Vagina (tissue), 2 donors: ENCODE measurements around the gene DCHS2. TPM values are rescaled to one million over a fixed set of nuclear protein-coding genes. Genes with fewer than 3 reads are reported as not detected.

ENCODE experiments used
- DNase-seq, 2 donors: peaks; one replicate each; pipeline ENCODE4 v3.0.0-alpha.2; 2017; ENCODE audit errors: extremely low spot score in 2 of 2
- H3K27ac ChIP-seq: fragments of 200-600 bp; sonication (generic); one replicate; pipeline ENCODE4 v1.5.1; 2019
- H3K27me3 ChIP-seq: fragments of 200-600 bp; sonication (generic); one replicate; pipeline ENCODE4 v1.5.1; 2019
- H3K36me3 ChIP-seq, 2 donors: fragments of 200-600 bp; sonication (generic); one replicate each; pipeline ENCODE4 v1.5.1; 2017 to 2019
- H3K4me1 ChIP-seq: fragments of 200-600 bp; sonication (generic); one replicate; pipeline ENCODE4 v1.5.1; 2019
- H3K4me3 ChIP-seq, 2 donors: fragments of 200-600 bp; sonication (generic); 1 replicate in 1 of 2; 2 replicates in 1 of 2; pipeline ENCODE4 v1.5.1; 2016 to 2019
- H3K9me3 ChIP-seq: fragments of 200-600 bp; sonication (generic); one replicate; pipeline ENCODE4 v1.5.1; 2019
- CTCF ChIP-seq, 3 experiments: fragments of 450-650 bp in 2 of 3; fragments of 200-600 bp in 1 of 3; sonication (generic) in 1 of 3; IDR thresholded peaks; one replicate each; pipeline ENCODE4 v1.5.1; 2017 to 2019; ENCODE audit warnings: antibody characterized with exemption in 3 of 3, mild to moderate bottlenecking in 2 of 3, moderate library complexity in 2 of 3
- POLR2A ChIP-seq, 2 donors: fragments of 450-650 bp; IDR thresholded peaks; one replicate each; pipeline ENCODE4 v1.6.1; 2017; ENCODE audit warnings: antibody characterized with exemption in 2 of 2, mild to moderate bottlenecking in 2 of 2, moderate library complexity in 2 of 2
- POLR2AphosphoS5 ChIP-seq, 2 donors: sonication (generic); formaldehyde crosslinking; IDR thresholded peaks; one replicate each; pipeline ENCODE4 v1.9.0; 2017; ENCODE audit warnings: antibody characterized with exemption in 2 of 2, mild to moderate bottlenecking in 2 of 2, low read depth in 1 of 2; ENCODE audit not compliant: insufficient read depth in 1 of 2
- intact Hi-C: fragments of 100-400 bp; cut with DNase I; formaldehyde crosslinking; loops from one replicate; pipeline ENCODE4 v1.15.1; 2023
- total RNA-seq: library from RNA; depleted of rRNA; stranded (reverse); fragments of >200 nt; gene quantifications from one replicate; pipeline ENCODE4 v1.2.3, GENCODE V29; 2016

Gene DCHS2
- total RNA-seq, 1 donor from 2014 or later, result 7.9 TPM

DNA sequence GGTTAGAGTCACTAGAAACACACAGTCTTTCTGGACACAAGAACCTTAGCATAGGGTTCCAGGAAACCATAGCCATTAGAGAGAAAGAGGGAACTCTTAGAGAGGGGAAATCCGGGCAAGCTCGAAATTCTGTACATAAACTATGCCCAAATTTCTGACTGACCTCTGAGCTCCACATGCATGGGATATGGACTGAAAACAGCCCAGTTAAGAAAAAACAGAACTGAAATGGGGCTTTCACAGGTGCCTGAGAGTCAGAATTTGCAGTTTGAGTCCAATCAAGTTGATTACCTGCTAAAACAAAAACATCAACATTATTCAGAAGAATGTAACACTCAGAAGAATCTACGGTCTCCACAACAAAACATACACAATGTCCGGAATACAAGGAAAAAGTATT, 13.1 kb downstream of the DCHS2 start:
- H3K9me3 ChIP-seq, result no peaks in the 10 kb centered on the region
- intact Hi-C loops, result no loop called here
- no peaks in the 10 kb centered on the region for H3K36me3 ChIP-seq
- no peaks in the 10 kb centered on the region for H3K4me1 ChIP-seq
- H3K27ac ChIP-seq, result no peak overlapping the region
- TF ChIP-seq POLR2A (IDR thresholded peaks at IDR 0.05) (no peak), CTCF (IDR thresholded peaks at IDR 0.05) (no peak), POLR2AphosphoS5 (IDR thresholded peaks at IDR 0.05; ENCODE audit: insufficient read depth in 1 of 2, low read depth in 1 of 2) (no peak)
- H3K4me3 ChIP-seq, result no peak overlapping the region
- DNase-seq, result no peak
- H3K27me3 ChIP-seq, result no peaks in the 10 kb centered on the region

GRCh38 chr4:154478128-154478527, 13.5 kb downstream of the DCHS2 start:
- intact Hi-C loops, result no loop called here
- Histone ChIP-seq H3K27ac (no peak overlapping the region), H3K4me3 (no peak overlapping the region), H3K4me1 (no peaks in the 10 kb centered on the region), H3K9me3 (no peaks in the 10 kb centered on the region), H3K36me3 (no peaks in the 10 kb centered on the region), H3K27me3 (no peaks in the 10 kb centered on the region)
- DNase-seq, result no peak
- TF ChIP-seq POLR2AphosphoS5 (IDR thresholded peaks at IDR 0.05; ENCODE audit: insufficient read depth in 1 of 2, low read depth in 1 of 2), result no peak

- Histone ChIP-seq H3K27ac (no peak overlapping the region), H3K4me3 (no peak overlapping the region), H3K9me3 (no peaks in the 10 kb centered on the region), H3K36me3 (no peaks in the 10 kb centered on the region), H3K27me3 (no peaks in the 10 kb centered on the region), H3K4me1 (no peaks in the 10 kb centered on the region)
- no peak for TF ChIP-seq CTCF (IDR thresholded peaks at IDR 0.05)
- TF ChIP-seq POLR2A (IDR thresholded peaks at IDR 0.05), result no peak
- no peak for TF ChIP-seq POLR2AphosphoS5 (IDR thresholded peaks at IDR 0.05; ENCODE audit: insufficient read depth in 1 of 2, low read depth in 1 of 2)
- no peak for DNase-seq
- intact Hi-C loops, result no loop called here
Measured at GRCh38 chr4:154476232-154476631, 15.4 kb downstream of the DCHS2 start.

GRCh38 chr4:154475820-154476219, 15.8 kb downstream of the DCHS2 start:
- no peak for DNase-seq
- Histone ChIP-seq H3K4me1 (no peaks in the 10 kb centered on the region), H3K4me3 (no peak overlapping the region), H3K27me3 (no peaks in the 10 kb centered on the region), H3K27ac (no peak overlapping the region), H3K36me3 (no peaks in the 10 kb centered on the region), H3K9me3 (no peaks in the 10 kb centered on the region)
- intact Hi-C loops, result no loop called here
- no peak for TF ChIP-seq POLR2AphosphoS5 (IDR thresholded peaks at IDR 0.05; ENCODE audit: insufficient read depth in 1 of 2, low read depth in 1 of 2)
- no peak for TF ChIP-seq CTCF (IDR thresholded peaks at IDR 0.05)
- TF ChIP-seq POLR2A (IDR thresholded peaks at IDR 0.05), result no peak

DNA sequence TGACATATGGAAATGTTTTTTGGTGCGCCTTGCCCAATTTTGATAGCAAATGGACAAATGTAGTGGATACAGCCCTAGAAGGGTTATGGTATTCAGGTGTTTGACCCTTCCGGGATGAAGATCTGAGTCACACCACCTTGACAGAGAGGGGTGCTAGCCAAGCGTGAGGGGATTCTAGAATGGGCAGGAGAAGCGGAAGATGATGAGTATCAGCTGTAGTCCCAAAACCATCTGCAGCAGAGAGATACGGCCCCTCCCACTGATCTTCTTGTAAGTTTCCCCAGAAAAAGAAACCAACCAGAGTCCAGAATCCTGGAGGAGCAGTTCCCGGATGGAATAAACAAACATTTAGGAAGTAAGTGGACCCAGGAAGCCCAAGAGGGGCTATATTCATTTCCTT, 18.1 kb downstream of the DCHS2 start:
- no peaks in the 10 kb centered on the region for H3K36me3 ChIP-seq
- intact Hi-C loops, result no loop called here
- DNase-seq, result no peak
- no peaks in the 10 kb centered on the region for H3K9me3 ChIP-seq
- H3K4me1 ChIP-seq, result no peaks in the 10 kb centered on the region
- no peak overlapping the region for H3K27ac ChIP-seq
- H3K27me3 ChIP-seq, result no peaks in the 10 kb centered on the region
- H3K4me3 ChIP-seq, result no peak overlapping the region
- no peak for TF ChIP-seq POLR2AphosphoS5 (IDR thresholded peaks at IDR 0.05; ENCODE audit: insufficient read depth in 1 of 2, low read depth in 1 of 2)
- no peak for TF ChIP-seq CTCF (IDR thresholded peaks at IDR 0.05)
- no peak for TF ChIP-seq POLR2A (IDR thresholded peaks at IDR 0.05)

DNA sequence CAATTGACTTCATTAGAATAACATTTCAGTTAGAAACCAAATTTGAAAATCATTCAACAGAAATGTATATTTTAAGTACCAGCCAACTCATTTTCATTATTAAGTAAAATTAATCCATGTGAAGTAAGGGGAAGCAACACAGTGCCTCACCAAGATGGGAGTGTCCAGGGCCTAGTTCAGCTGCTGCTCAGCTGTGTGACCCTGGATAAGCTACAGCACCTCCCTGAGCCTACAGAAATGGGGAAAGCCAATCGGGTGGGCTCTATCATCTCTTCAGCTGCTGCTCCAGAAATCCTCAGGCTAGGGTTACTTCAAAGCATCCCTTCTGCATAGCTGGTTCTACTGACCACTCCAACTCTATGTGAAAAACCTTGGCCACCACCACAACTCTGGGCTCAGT, 18.7 kb downstream of the DCHS2 start:
- no peaks in the 10 kb centered on the region for H3K27me3 ChIP-seq
- no peaks in the 10 kb centered on the region for H3K36me3 ChIP-seq
- H3K4me1 ChIP-seq, result no peaks in the 10 kb centered on the region
- no peaks in the 10 kb centered on the region for H3K9me3 ChIP-seq
- no peak for DNase-seq
- no peak overlapping the region for H3K4me3 ChIP-seq
- no peak overlapping the region for H3K27ac ChIP-seq
- intact Hi-C loops, result no loop called here
- TF ChIP-seq POLR2A (IDR thresholded peaks at IDR 0.05) (no peak), POLR2AphosphoS5 (IDR thresholded peaks at IDR 0.05; ENCODE audit: insufficient read depth in 1 of 2, low read depth in 1 of 2) (no peak), CTCF (IDR thresholded peaks at IDR 0.05) (no peak)
